Upper lobe of left lung (tissue), 4 donors: ENCODE data around the gene PCMTD2.

ENCODE experiments used
- CTCF ChIP-seq, 6 experiments: fragments of 450-650 bp in 4 of 6; fragments of 200-600 bp in 2 of 6; sonication (generic) in 2 of 6; IDR thresholded peaks; one replicate each; pipeline ENCODE4 v1.5.1; 2016 to 2019; ENCODE audit warnings: antibody characterized with exemption in 6 of 6
- EP300 ChIP-seq, 4 donors: sonication (generic); formaldehyde crosslinking; IDR thresholded peaks; one replicate each; pipeline ENCODE4 v1.5.1; 2017; ENCODE audit warnings: antibody characterized with exemption in 4 of 4, control low read depth in 2 of 4
- POLR2A ChIP-seq, 4 donors: fragments of 450-650 bp; IDR thresholded peaks; one replicate each; pipeline ENCODE4 v1.5.1; 2016 to 2017; ENCODE audit warnings: antibody characterized with exemption in 4 of 4, mild to moderate bottlenecking in 2 of 4

- TF ChIP-seq CTCF (IDR thresholded peaks at IDR 0.05) (no peak), EP300 (IDR thresholded peaks at IDR 0.05) (no peak), POLR2A (IDR thresholded peaks at IDR 0.05) (no peak)
Observed at GRCh38 chr20:64228086-64228653, 27.4 kb upstream of the PCMTD2 start.
